Measurements from ENCODE around the gene RNF151.

DNA sequence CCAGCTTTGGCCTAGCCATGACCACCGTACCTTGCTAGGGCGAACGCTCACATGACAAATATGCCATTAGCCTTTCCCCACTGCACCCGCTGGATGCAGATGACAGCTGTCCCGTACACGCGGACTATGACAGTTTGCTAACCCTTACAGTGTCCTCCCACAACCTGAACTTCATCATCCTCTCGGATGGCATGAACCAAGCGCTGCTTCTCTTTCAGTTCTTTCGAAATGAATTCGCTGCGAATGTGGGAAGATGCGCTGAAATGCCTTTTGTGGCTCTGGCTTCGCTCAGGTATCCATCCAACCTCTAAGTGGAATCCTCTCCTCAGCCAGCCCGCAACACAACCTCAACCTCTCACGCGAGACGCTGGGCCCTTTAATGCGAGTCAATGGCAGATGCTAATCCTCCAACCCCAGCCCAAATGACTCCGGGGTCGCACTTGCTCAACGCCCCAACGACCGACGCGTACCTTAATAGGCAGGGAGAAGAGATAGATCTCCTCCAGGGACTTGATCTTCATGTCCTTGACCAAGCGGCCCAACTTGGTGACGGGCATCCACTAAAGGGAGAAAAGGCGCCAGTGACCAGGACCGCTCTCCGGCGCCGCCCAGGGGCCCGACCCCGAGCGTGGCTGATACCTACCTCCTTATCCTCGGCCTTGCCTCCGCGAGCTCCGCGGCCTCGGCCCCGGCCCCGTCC, 2.7 kb upstream of the RNF151 start:
- TF ChIP-seq, protein P1, sequence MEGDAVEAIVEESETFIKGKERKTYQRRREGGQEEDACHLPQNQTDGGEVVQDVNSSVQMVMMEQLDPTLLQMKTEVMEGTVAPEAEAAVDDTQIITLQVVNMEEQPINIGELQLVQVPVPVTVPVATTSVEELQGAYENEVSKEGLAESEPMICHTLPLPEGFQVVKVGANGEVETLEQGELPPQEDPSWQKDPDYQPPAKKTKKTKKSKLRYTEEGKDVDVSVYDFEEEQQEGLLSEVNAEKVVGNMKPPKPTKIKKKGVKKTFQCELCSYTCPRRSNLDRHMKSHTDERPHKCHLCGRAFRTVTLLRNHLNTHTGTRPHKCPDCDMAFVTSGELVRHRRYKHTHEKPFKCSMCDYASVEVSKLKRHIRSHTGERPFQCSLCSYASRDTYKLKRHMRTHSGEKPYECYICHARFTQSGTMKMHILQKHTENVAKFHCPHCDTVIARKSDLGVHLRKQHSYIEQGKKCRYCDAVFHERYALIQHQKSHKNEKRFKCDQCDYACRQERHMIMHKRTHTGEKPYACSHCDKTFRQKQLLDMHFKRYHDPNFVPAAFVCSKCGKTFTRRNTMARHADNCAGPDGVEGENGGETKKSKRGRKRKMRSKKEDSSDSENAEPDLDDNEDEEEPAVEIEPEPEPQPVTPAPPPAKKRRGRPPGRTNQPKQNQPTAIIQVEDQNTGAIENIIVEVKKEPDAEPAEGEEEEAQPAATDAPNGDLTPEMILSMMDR (IDR thresholded peaks at IDR 0.05; ENCODE audit: insufficient read depth, low read depth, low read length), result no peak
- TF ChIP-seq EZH2 (IDR thresholded peaks at IDR 0.05; ENCODE audit: insufficient read depth, low read length), result no peak

All from astrocyte (in vitro differentiated cells and primary cell).